PC-9 (cell line): ENCODE data around the gene MACROD2.

Experiments
- CTCF ChIP-seq: fragments of 200-600 bp; sonication (generic); conservative IDR thresholded peaks from 2 replicates; pipeline ENCODE4 v1.6.1; 2017; ENCODE audit warnings: mixed run types, antibody characterized with exemption, mild to moderate bottlenecking, moderate library complexity
- EZH2 ChIP-seq: fragments of 200-600 bp; sonication (generic); IDR thresholded peaks from 2 replicates; pipeline ENCODE4 v1.8.0; 2017; ENCODE audit warnings: antibody characterized with exemption, low read depth

DNA sequence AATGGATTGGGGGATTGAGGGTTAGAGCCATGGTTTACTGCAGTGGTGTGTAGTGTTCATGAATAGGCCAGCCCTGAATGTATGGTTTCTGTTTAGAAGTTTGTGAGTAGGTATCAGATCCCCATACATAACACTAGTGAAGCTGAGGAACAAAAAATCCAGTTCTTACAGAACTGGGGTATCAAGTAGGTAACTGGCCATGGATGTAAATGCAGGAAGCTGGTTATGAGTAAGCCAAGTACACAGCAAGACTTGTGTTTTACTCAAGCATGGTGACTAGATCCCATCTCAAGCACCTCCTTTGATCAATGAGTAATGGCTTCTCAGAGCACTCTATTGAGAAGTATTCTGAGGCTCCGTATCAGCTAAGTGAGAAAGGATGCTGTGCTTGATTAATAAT is 955.8 kb downstream of the MACROD2 start:
- no peak for TF ChIP-seq CTCF
- TF ChIP-seq EZH2: no peak
